K562 (cell line): ENCODE results near the gene VASH1. TPM values are rescaled to one million over a fixed set of nuclear protein-coding genes. Genes with fewer than 3 reads are reported as not detected.

Experiments
- ARID2 ChIP-seq: fragments of 450-650 bp; IDR thresholded peaks from 2 replicates; pipeline ENCODE4 v1.6.1; 2017; ENCODE audit warnings: antibody characterized with exemption, mild to moderate bottlenecking
- CBFA2T2 ChIP-seq: fragments of 450-650 bp; conservative IDR thresholded peaks from 2 replicates; pipeline ENCODE4 v1.6.1; 2017; ENCODE audit warnings: mild to moderate bottlenecking
- CCNT2 ChIP-seq: IDR thresholded peaks from 2 replicates; pipeline ENCODE4 v1.6.1; 2011; ENCODE audit warnings: borderline replicate concordance, low read depth, mild to moderate bottlenecking, moderate library complexity, mixed read lengths, low read length; ENCODE audit not compliant: insufficient read length; ENCODE audit errors: extremely low read depth
- CSDE1 ChIP-seq, 2 experiments: fragments of 450-650 bp; IDR thresholded peaks; 2 replicates each; pipeline ENCODE4 v1.6.1; 2016; ENCODE audit warnings: mild to moderate bottlenecking in 1 of 2
- GATAD2B ChIP-seq: fragments of 450-650 bp; IDR thresholded peaks from 2 replicates; pipeline ENCODE4 v1.6.1; 2017; ENCODE audit warnings: mild to moderate bottlenecking, borderline replicate concordance
- GTF2E2 ChIP-seq: fragments of 200-800 bp; sonication (Bioruptor generic); IDR thresholded peaks from 2 replicates; pipeline ENCODE4 v1.6.1; 2016; ENCODE audit warnings: missing genetic modification characterization, missing compliant biosample characterization
- JUNB ChIP-seq: fragments of 450-650 bp; formaldehyde crosslinking; conservative IDR thresholded peaks from 2 replicates; pipeline ENCODE4 v1.4.0; 2020; ENCODE audit warnings: mild to moderate bottlenecking
- KLF6 ChIP-seq: fragments of 250-450 bp; sonication (Bioruptor Pico); IDR thresholded peaks from 2 replicates; pipeline ENCODE4 v1.4.0; 2020; ENCODE audit warnings: mild to moderate bottlenecking, moderate library complexity, borderline replicate concordance
- MTA1 ChIP-seq: fragments of 450-650 bp; IDR thresholded peaks from 2 replicates; pipeline ENCODE4 v1.6.1; 2017; ENCODE audit warnings: borderline replicate concordance
- MTF1 ChIP-seq: fragments of 250-450 bp; sonication (Bioruptor Pico); IDR thresholded peaks from 2 replicates; pipeline ENCODE4 v1.9.0; 2021; ENCODE audit warnings: moderate library complexity, mild to moderate bottlenecking, inconsistent platforms, borderline replicate concordance
- MYBL2 ChIP-seq, 2 experiments: fragments of 450-650 bp in 1 of 2; sonication (generic) in 1 of 2; formaldehyde crosslinking in 1 of 2; IDR thresholded peaks; 2 replicates each; pipeline versions ENCODE4 v1.6.1 to v1.8.1; 2017 to 2022; ENCODE audit warnings: borderline replicate concordance in 1 of 2, inconsistent platforms in 1 of 2, low read depth in 1 of 2, mild to moderate bottlenecking in 1 of 2, missing genetic modification reagents in 1 of 2, moderate library complexity in 1 of 2
- MYC ChIP-seq, 2 experiments: fragments of 250-450 bp in 1 of 2; sonication (Bioruptor Pico) in 1 of 2; IDR thresholded peaks; 2 replicates each; pipeline versions ENCODE4 v1.5.1 to v1.6.1; 2012 to 2021; ENCODE audit warnings: low read depth in 2 of 2, borderline replicate concordance in 1 of 2, improper control_type of control experiment in 1 of 2, low read length in 1 of 2, mild to moderate bottlenecking in 1 of 2, moderate library complexity in 1 of 2
- NR2C2 ChIP-seq, 2 experiments: fragments of 200-800 bp in 1 of 2; sonication (Bioruptor generic) in 1 of 2; sonication (generic) in 1 of 2; formaldehyde crosslinking in 1 of 2; IDR thresholded peaks; 2 replicates each; pipeline versions ENCODE4 v1.6.1 to v1.8.0; 2016 to 2022; ENCODE audit warnings: mild to moderate bottlenecking in 1 of 2, missing compliant biosample characterization in 1 of 2, missing genetic modification characterization in 1 of 2, missing genetic modification reagents in 1 of 2
- PTBP1 ChIP-seq: fragments of 200-400 bp; formaldehyde crosslinking; IDR thresholded peaks from 2 replicates; pipeline ENCODE4 v1.6.1; 2017; ENCODE audit warnings: low read depth, low read length
- RCOR1 ChIP-seq, 2 experiments: IDR thresholded peaks; 2 replicates each; pipeline ENCODE4 v1.6.1; 2012; ENCODE audit warnings: low read depth in 2 of 2, low read length in 2 of 2, borderline replicate concordance in 1 of 2, improper control_type of control experiment in 1 of 2
- RFX7 ChIP-seq: fragments of 250-450 bp; sonication (Bioruptor Pico); IDR thresholded peaks from 2 replicates; pipeline ENCODE4 v1.5.1; 2021; ENCODE audit warnings: mild to moderate bottlenecking
- SMARCA4 ChIP-seq: fragments of 450-650 bp; IDR thresholded peaks from 2 replicates; pipeline ENCODE4 v1.6.1; 2016
- TEAD4 ChIP-seq, 2 experiments: sonication (generic) in 1 of 2; formaldehyde crosslinking in 1 of 2; IDR thresholded peaks; 2 replicates each; pipeline versions ENCODE4 v1.6.1 to v1.8.0; 2012 to 2022; ENCODE audit warnings: borderline replicate concordance in 1 of 2, inconsistent platforms in 1 of 2, low read length in 1 of 2, mild to moderate bottlenecking in 1 of 2, missing genetic modification reagents in 1 of 2
- ZNF263 ChIP-seq: sonication (generic); formaldehyde crosslinking; IDR thresholded peaks from 2 replicates; pipeline ENCODE4 v1.8.0; 2022; ENCODE audit warnings: mild to moderate bottlenecking, missing genetic modification reagents, borderline replicate concordance
- ZNF354B ChIP-seq: fragments of 250-450 bp; sonication (Bioruptor Pico); IDR thresholded peaks from 2 replicates; pipeline ENCODE4 v1.4.0; 2020
- ZNF695 ChIP-seq: fragments of 450-650 bp; formaldehyde crosslinking; IDR thresholded peaks from 2 replicates; pipeline ENCODE4 v1.4.0; 2020; ENCODE audit warnings: mild to moderate bottlenecking, moderate library complexity
- polyA plus RNA-seq, 8 experiments: library from polyadenylated mRNA; depleted of rRNA in 4 of 8; stranded (reverse) in 5 of 8; unstranded in 3 of 8; fragments of >200 nt; fragmentation: Nextera tagmentation in 2 of 8; fragmentation: Illumina TruSeq in 1 of 8; extraction: Ambion mirVana in 2 of 8; extraction: Trizol in 1 of 8; gene quantifications; 2 replicates each; pipeline versions ENCODE4 v1.2.1 to v1.2.3, GENCODE V29; 2011 to 2014; ENCODE audit warnings: inconsistent platforms in 1 of 8, missing spikeins in 1 of 8
- total RNA-seq, 7 experiments: library from RNA; depleted of rRNA in 6 of 7; stranded (reverse); fragments of >200 nt in 6 of 7; fragmentation: Illumina TruSeq in 2 of 7; extraction: Trizol in 2 of 7; gene quantifications; 2 replicates each; pipeline versions ENCODE4 v1.2.1 to v1.2.3, GENCODE V29; 2011 to 2021; ENCODE audit warnings: low replicate concordance in 1 of 7
- TF ChIP-seq, protein P1 (sequence below): fragments of 250-450 bp; sonication (Bioruptor Pico); IDR thresholded peaks from 2 replicates; pipeline ENCODE4 v1.8.0; 2021; ENCODE audit warnings: mild to moderate bottlenecking, moderate library complexity
- TF ChIP-seq, protein P2 (sequence below): fragments of 450-650 bp; IDR thresholded peaks from 2 replicates; pipeline ENCODE4 v1.6.1; 2017; ENCODE audit warnings: mild to moderate bottlenecking, moderate library complexity

Gene VASH1
- total and polyA plus RNA-seq, 9 of the 15 experiments (the other 6 are each of a cell fraction or from before 2014, with no cell fraction given), result 0.01 to 0.43 (median 0.13) TPM; not detected in 1

DNA sequence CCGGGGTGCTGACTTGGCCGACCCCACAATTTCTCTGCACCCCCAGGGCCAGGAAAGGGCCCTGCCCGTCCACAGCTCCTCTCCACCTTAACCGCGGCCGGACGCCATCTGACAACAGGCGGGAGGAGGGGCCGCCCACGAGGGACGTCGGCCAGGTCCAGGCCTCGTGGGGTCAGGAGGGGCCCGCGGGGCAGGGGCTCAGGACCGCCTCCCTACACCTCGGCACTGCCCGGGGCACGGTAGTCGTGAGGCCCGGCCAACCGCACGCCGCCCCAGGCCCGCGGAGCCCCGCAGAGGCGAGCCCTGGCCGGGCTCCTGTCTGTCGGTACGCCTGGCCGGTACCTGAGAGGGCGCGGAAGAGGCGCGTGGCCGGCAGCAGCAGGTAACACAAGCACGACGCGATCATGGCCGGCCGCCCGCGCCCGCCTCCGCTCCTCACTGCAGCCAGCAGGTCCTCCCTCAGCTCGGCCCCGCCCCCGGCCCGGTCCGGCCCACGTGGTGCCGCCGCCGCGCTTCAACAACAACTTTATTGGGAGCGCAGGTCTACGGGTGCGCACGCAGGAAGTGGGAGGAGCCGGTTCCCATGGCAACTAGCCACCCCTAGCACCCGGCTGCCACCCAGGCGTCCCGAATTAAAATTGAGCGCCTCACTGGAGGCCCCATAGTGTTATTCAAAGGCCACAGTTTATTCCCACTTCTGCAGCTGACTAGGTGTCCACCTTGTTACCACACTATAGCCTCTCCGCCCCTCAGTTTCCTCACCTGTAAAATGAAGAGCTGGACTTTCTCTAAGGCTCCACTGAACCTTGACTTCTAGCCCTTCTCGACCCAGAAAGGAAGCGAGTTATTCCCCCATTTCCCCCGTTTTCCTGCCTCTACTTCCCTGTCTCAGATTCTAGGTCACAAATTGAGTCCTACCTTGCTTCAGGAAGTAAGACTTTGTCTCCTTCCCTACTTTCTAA is 51.4 kb downstream of the VASH1 start, which contains the start of gene ANGEL1 (continued):
- TF ChIP-seq, protein P1, sequence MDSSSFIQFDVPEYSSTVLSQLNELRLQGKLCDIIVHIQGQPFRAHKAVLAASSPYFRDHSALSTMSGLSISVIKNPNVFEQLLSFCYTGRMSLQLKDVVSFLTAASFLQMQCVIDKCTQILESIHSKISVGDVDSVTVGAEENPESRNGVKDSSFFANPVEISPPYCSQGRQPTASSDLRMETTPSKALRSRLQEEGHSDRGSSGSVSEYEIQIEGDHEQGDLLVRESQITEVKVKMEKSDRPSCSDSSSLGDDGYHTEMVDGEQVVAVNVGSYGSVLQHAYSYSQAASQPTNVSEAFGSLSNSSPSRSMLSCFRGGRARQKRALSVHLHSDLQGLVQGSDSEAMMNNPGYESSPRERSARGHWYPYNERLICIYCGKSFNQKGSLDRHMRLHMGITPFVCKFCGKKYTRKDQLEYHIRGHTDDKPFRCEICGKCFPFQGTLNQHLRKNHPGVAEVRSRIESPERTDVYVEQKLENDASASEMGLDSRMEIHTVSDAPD, result no peak
- TF ChIP-seq TEAD4 (IDR thresholded peaks at IDR 0.05; ENCODE audit: low read length), result no peak
- no peak for TF ChIP-seq TEAD4 (CRISPR knock-in tag; IDR thresholded peaks at IDR 0.05; ENCODE audit: borderline replicate concordance)
- peak; percentile 98 for TF ChIP-seq MYC (IDR thresholded peaks at IDR 0.05; ENCODE audit: low read depth, low read length)
- TF ChIP-seq MYC (CRISPR knock-in tag; IDR thresholded peaks at IDR 0.05; ENCODE audit: borderline replicate concordance, low read depth), result no peak
- no peak for TF ChIP-seq MYBL2 (IDR thresholded peaks at IDR 0.05; ENCODE audit: low read depth)
- TF ChIP-seq MYBL2 (CRISPR knock-in tag; IDR thresholded peaks at IDR 0.05; ENCODE audit: borderline replicate concordance), result no peak
- no peak for TF ChIP-seq MTA1
- TF ChIP-seq ZNF695 (CRISPR knock-in tag), result no peak
- TF ChIP-seq PTBP1, result no peak
- no peak for TF ChIP-seq ARID2
- no peak for TF ChIP-seq JUNB
- peak in 1 of 2 experiments; percentile 36; a peak in 1 of 4 replicates for TF ChIP-seq RCOR1 (IDR thresholded peaks at IDR 0.05; ENCODE audit: borderline replicate concordance in 1 of 2, low read depth in 2 of 2, low read length in 2 of 2)
- TF ChIP-seq GATAD2B, result peak; percentile 55; the same call in 1 of the 2 replicates
- TF ChIP-seq ZNF263 (CRISPR knock-in tag), result peak; percentile 91
- no peak for TF ChIP-seq KLF6 (CRISPR knock-in tag)
- peak; percentile 73 for TF ChIP-seq CCNT2
- peak in 1 of 2 experiments; percentile 85; a peak in 2 of 4 replicates for TF ChIP-seq CSDE1 (IDR thresholded peaks at IDR 0.05)
- no peak for TF ChIP-seq NR2C2 (CRISPR knock-in tag; IDR thresholded peaks at IDR 0.05)
- no peak for TF ChIP-seq NR2C2 (tag; IDR thresholded peaks at IDR 0.05)
- TF ChIP-seq RFX7 (CRISPR knock-in tag), result no peak
- no peak for TF ChIP-seq MTF1 (CRISPR knock-in tag)
- TF ChIP-seq GTF2E2 (tag), result no peak
- peak; percentile 27; the same call in 1 of the 2 replicates for TF ChIP-seq CBFA2T2
- no peak for TF ChIP-seq SMARCA4
- TF ChIP-seq, protein P2, sequence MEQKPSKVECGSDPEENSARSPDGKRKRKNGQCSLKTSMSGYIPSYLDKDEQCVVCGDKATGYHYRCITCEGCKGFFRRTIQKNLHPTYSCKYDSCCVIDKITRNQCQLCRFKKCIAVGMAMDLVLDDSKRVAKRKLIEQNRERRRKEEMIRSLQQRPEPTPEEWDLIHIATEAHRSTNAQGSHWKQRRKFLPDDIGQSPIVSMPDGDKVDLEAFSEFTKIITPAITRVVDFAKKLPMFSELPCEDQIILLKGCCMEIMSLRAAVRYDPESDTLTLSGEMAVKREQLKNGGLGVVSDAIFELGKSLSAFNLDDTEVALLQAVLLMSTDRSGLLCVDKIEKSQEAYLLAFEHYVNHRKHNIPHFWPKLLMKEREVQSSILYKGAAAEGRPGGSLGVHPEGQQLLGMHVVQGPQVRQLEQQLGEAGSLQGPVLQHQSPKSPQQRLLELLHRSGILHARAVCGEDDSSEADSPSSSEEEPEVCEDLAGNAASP, result no peak
- TF ChIP-seq ZNF354B, result no peak
